D341Med (cell line): ENCODE results near the gene MALSU1.

Experiments
- DNase-seq: peaks from one replicate; pipeline ENCODE4 v3.0.0; 2012; ENCODE audit warnings: low spot score

The MALSU1 gene

GRCh38 chr7:23335621-23336020, 36.5 kb downstream of the MALSU1 start:
- DNase-seq: peak; percentile 66

GRCh38 chr7:23336086-23336485, 36.9 kb downstream of the MALSU1 start:
- no peak for DNase-seq

GRCh38 chr7:23336799-23337283, 37.7 kb downstream of the MALSU1 start:
- no peak for DNase-seq

GRCh38 chr7:23337374-23337773, 38.2 kb downstream of the MALSU1 start:
- DNase-seq: no peak

GRCh38 chr7:23338439-23338838, 39.3 kb downstream of the MALSU1 start:
- no peak for DNase-seq

- DNase-seq: no peak
Measured at GRCh38 chr7:23338863-23339262, 39.7 kb downstream of the MALSU1 start.

- no peak for DNase-seq
Measured at GRCh38 chr7:23341846-23342598, 42.9 kb downstream of the MALSU1 start.

GRCh38 chr7:23343102-23343501, 44.0 kb downstream of the MALSU1 start:
- no peak for DNase-seq

- DNase-seq: no peak
Measured at GRCh38 chr7:23343806-23344475, 44.8 kb downstream of the MALSU1 start.

GRCh38 chr7:23345601-23346000, 46.5 kb downstream of the MALSU1 start:
- no peak for DNase-seq

- DNase-seq: no peak
Measured at GRCh38 chr7:23346316-23346715, 47.2 kb downstream of the MALSU1 start.

- DNase-seq: no peak
Measured at GRCh38 chr7:23347033-23347681, 48.0 kb downstream of the MALSU1 start.

- DNase-seq: no peak
Measured at GRCh38 chr7:23347682-23348180, 48.6 kb downstream of the MALSU1 start.

GRCh38 chr7:23349484-23350157, 50.5 kb downstream of the MALSU1 start:
- peak; percentile 69 for DNase-seq

GRCh38 chr7:23350466-23350865, 51.3 kb downstream of the MALSU1 start:
- no peak for DNase-seq

GRCh38 chr7:23353172-23353571, 54.0 kb downstream of the MALSU1 start:
- no peak for DNase-seq

GRCh38 chr7:23356168-23356567, 57.0 kb downstream of the MALSU1 start:
- DNase-seq: no peak

GRCh38 chr7:23356726-23357125, 57.6 kb downstream of the MALSU1 start:
- no peak for DNase-seq

- DNase-seq: peak; percentile 43
Measured at GRCh38 chr7:23357190-23358093, 58.3 kb downstream of the MALSU1 start.

GRCh38 chr7:23358152-23358674, 59.1 kb downstream of the MALSU1 start:
- DNase-seq: no peak
